ENCODE data around the gene SYT12.

GRCh38 chr11:66981976-66982578 lies 40.9 kb upstream of the SYT12 start:
- TF ChIP-seq CTCF (IDR thresholded peaks at IDR 0.05; ENCODE audit: low read depth, low read length) (no peak), EZH2phosphoT487 (IDR thresholded peaks at IDR 0.05; ENCODE audit: low read depth) (no peak)

Measured in OCI-LY3 (cell line).